ENCODE measurements around the gene BBS9.

DNA sequence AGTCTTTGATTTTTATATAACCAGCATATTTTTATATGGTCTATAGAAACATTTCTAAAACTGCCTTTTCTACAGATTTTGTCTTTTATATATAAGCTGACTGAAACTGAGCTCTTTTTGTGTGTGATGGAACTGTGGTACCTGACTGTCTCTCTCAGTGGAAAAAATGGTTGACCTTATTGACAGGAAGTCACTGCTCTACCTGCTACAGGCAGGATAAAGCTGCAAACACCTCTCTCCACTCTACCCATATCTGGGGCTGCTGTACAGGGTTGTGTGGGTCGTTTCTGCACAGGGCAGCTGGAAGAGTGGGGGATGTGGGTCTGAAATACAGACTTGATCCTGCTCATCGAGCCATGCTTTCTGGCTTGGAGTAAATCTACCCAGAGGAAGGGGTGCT is 48.5 kb downstream of the BBS9 start:
- TF ChIP-seq, protein P1, sequence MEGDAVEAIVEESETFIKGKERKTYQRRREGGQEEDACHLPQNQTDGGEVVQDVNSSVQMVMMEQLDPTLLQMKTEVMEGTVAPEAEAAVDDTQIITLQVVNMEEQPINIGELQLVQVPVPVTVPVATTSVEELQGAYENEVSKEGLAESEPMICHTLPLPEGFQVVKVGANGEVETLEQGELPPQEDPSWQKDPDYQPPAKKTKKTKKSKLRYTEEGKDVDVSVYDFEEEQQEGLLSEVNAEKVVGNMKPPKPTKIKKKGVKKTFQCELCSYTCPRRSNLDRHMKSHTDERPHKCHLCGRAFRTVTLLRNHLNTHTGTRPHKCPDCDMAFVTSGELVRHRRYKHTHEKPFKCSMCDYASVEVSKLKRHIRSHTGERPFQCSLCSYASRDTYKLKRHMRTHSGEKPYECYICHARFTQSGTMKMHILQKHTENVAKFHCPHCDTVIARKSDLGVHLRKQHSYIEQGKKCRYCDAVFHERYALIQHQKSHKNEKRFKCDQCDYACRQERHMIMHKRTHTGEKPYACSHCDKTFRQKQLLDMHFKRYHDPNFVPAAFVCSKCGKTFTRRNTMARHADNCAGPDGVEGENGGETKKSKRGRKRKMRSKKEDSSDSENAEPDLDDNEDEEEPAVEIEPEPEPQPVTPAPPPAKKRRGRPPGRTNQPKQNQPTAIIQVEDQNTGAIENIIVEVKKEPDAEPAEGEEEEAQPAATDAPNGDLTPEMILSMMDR (IDR thresholded peaks at IDR 0.05), result no peak
- TF ChIP-seq POLR2AphosphoS5 (IDR thresholded peaks at IDR 0.05) (no peak), POLR2A (IDR thresholded peaks at IDR 0.05) (no peak), EP300 (IDR thresholded peaks at IDR 0.05) (no peak)
